ENCODE measurements around the gene SLC39A12.

- TF ChIP-seq, protein P1, sequence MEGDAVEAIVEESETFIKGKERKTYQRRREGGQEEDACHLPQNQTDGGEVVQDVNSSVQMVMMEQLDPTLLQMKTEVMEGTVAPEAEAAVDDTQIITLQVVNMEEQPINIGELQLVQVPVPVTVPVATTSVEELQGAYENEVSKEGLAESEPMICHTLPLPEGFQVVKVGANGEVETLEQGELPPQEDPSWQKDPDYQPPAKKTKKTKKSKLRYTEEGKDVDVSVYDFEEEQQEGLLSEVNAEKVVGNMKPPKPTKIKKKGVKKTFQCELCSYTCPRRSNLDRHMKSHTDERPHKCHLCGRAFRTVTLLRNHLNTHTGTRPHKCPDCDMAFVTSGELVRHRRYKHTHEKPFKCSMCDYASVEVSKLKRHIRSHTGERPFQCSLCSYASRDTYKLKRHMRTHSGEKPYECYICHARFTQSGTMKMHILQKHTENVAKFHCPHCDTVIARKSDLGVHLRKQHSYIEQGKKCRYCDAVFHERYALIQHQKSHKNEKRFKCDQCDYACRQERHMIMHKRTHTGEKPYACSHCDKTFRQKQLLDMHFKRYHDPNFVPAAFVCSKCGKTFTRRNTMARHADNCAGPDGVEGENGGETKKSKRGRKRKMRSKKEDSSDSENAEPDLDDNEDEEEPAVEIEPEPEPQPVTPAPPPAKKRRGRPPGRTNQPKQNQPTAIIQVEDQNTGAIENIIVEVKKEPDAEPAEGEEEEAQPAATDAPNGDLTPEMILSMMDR (IDR thresholded peaks at IDR 0.05 in 8 of 11, conservative IDR thresholded peaks at IDR 0.05 in 3 of 11): no peak
- no peak for TF ChIP-seq POLR2A (IDR thresholded peaks at IDR 0.05)
Observed at GRCh38 chr10:18079665-18080295, 128.1 kb downstream of the SLC39A12 start.

All from spleen (tissue), 7 donors.